ENCODE measurements around the gene DAGLA.

Gene DAGLA

DNA sequence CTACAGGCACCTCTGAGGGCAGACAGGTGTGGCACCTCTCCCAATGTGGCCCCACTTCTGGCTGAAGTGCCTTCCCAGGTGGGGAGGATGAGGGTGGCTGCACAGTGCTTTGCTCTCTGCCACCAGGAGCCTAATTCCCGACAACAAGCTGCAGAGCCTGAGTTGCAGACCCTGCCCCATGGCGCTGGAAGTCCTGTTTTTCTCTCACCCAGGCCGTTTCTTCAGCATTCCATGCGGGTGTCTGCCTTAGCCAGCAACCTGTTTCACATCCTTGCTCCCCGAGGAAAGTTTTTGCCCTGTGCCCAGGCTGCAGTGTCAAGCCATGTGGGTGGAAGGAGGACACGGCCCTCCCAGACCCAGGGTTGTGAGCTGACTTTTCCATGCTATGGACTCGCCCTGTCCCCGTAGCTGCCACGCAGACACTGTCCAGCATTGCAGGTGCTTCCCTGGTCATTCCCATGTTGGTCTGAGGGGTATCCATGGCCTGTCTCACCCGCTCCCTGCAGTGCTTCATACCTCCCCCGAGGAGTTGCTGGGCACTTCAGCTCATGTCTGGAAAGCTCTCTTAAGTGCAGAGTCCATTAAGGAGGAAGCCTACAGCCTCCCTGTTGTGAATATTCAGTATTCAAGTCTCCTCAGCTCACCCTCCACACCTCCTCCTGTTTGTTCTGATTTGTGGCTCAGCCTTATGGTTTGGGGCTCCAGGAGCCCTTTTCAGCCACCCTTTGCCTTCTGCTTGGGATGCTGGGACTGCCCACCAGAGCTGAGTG lies 2.9 kb downstream of the DAGLA start:
- no peak overlapping the region for H3K4me3 ChIP-seq (ENCODE audit: low read depth, low read length, poor library complexity, severe bottlenecking)
- H3K9me2 ChIP-seq (ENCODE audit: low read depth, low read length), result no peaks in the 10 kb centered on the region
- H3K4me1 ChIP-seq (ENCODE audit: insufficient read depth, low read length, severe bottlenecking), result no peaks in the 10 kb centered on the region
- no peaks in the 10 kb centered on the region for H3K36me3 ChIP-seq (ENCODE audit: insufficient read depth, low read length)
- no peaks in the 10 kb centered on the region for H3K9me3 ChIP-seq (ENCODE audit: low read length)
- H2AFZ ChIP-seq (ENCODE audit: low read length), result no peak overlapping the region
- H3K27me3 ChIP-seq (ENCODE audit: insufficient read depth, low read length), result no peaks in the 10 kb centered on the region
- H3K27ac ChIP-seq (ENCODE audit: low read depth, low read length, poor library complexity, severe bottlenecking), result no peak overlapping the region
- H3K9ac ChIP-seq (ENCODE audit: low read length), result no peak overlapping the region
- TF ChIP-seq, protein P1, sequence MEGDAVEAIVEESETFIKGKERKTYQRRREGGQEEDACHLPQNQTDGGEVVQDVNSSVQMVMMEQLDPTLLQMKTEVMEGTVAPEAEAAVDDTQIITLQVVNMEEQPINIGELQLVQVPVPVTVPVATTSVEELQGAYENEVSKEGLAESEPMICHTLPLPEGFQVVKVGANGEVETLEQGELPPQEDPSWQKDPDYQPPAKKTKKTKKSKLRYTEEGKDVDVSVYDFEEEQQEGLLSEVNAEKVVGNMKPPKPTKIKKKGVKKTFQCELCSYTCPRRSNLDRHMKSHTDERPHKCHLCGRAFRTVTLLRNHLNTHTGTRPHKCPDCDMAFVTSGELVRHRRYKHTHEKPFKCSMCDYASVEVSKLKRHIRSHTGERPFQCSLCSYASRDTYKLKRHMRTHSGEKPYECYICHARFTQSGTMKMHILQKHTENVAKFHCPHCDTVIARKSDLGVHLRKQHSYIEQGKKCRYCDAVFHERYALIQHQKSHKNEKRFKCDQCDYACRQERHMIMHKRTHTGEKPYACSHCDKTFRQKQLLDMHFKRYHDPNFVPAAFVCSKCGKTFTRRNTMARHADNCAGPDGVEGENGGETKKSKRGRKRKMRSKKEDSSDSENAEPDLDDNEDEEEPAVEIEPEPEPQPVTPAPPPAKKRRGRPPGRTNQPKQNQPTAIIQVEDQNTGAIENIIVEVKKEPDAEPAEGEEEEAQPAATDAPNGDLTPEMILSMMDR (IDR thresholded peaks at IDR 0.05; ENCODE audit: low read length), result no peak
- no peak for TF ChIP-seq EZH2 (IDR thresholded peaks at IDR 0.05; ENCODE audit: borderline replicate concordance, low read length)
- no peaks in the 10 kb centered on the region for H3F3A ChIP-seq (ENCODE audit: insufficient read depth, low read length)
- no peaks in the 10 kb centered on the region for H3K79me2 ChIP-seq (ENCODE audit: insufficient read depth, low read length)
- no peak overlapping the region for H3K4me2 ChIP-seq (ENCODE audit: low read length)
- H4K20me1 ChIP-seq (ENCODE audit: insufficient read depth, low read length), result no peaks in the 10 kb centered on the region

DNA sequence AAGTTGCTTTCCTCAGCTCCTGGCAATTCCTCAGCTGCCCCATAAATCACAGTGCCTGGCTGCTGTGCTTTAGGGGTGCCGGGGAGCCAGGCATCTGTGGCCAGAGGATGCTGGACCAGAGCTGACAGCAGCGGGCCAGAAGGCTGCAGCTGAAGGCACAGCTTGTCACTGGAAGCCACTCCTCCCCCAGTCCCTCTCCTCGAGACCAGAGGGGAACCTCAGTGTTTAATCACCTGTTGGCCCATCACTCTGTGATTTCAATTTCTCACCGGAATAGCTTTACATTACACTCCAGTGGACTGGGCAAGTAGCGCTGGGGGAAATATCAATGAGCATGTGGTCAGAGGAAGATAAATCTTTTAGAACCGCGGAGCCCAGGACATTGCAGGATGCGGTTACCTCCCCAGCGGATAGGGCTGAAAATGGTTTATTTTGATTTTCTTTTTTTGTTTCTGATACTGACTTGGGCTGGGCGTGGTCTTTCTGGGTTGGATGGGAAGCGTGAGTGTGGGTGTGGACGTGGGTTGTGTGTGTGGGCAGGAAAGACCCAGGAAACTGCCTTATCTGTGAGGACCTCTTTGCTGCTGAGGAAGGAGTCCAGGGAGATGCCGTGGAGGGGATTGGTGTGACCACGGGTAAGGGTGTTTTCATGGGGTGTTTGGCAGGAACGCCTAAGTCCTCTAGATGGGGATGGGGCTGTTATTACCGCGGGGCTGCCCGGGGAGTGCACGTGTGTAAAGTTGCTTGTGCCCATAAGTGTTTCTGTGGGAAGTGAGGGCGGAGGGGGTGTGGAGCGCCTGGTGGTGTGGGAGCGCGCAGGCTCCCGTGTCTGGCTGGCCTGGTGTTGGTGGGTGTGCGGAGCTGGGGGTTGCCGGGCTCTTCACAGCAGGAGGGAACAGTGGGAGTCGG lies 4.0 kb downstream of the DAGLA start:
- Histone ChIP-seq H4K20me1 (ENCODE audit: insufficient read depth, low read length) (no peaks in the 10 kb centered on the region), H3F3A (ENCODE audit: insufficient read depth, low read length) (no peaks in the 10 kb centered on the region), H3K4me2 (ENCODE audit: low read length) (no peak overlapping the region), H3K9me2 (ENCODE audit: low read depth, low read length) (no peaks in the 10 kb centered on the region), H3K27me3 (ENCODE audit: insufficient read depth, low read length) (no peaks in the 10 kb centered on the region), H3K27ac (ENCODE audit: low read depth, low read length, poor library complexity, severe bottlenecking) (no peak overlapping the region), H3K79me2 (ENCODE audit: insufficient read depth, low read length) (no peaks in the 10 kb centered on the region), H2AFZ (ENCODE audit: low read length) (no peak overlapping the region), H3K9ac (ENCODE audit: low read length) (no peak overlapping the region), H3K4me3 (ENCODE audit: low read depth, low read length, poor library complexity, severe bottlenecking) (no peak overlapping the region), H3K36me3 (ENCODE audit: insufficient read depth, low read length) (no peaks in the 10 kb centered on the region), H3K9me3 (ENCODE audit: low read length) (no peaks in the 10 kb centered on the region), H3K4me1 (ENCODE audit: insufficient read depth, low read length, severe bottlenecking) (no peaks in the 10 kb centered on the region)
- TF ChIP-seq, protein P1 (IDR thresholded peaks at IDR 0.05; ENCODE audit: low read length), result no peak
- TF ChIP-seq EZH2 (IDR thresholded peaks at IDR 0.05; ENCODE audit: borderline replicate concordance, low read length), result no peak

DNA sequence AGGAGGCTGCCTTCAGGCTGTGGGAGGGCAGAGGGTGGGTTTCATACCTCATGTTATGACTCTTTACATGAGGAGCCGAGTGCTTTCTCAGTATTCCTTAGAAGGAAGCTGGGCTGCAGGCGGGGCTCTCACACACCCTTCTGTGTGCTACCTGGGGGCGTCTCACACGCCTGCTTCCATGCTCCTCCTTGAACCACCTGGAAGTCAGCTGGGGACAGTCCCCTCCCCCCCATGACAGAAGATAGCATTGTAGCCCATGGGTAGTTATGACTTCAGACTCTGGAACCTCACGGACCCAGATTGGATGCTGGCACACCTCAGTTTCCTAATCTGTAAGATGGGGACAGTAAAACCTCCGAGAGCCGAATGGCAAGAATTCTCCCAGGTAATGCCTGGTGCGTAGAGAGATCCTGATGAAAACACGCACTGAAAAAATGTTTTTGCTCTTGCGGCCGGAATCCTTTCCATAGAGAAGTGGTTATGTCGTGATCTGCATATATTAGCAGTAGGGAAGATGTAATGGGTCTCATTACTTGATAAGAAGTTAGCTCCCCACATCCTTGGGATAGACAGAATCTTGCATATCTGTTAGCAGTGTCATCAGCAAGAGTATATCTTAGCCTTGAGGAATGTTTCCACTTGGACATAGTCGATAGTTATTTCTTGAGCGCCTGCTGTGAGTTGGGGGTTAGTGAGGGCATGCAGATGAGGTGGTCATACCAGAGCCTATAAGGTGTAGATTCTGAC lies 4.9 kb downstream of the DAGLA start:
- H3K4me1 ChIP-seq (ENCODE audit: insufficient read depth, low read length, severe bottlenecking), result no peaks in the 10 kb centered on the region
- H3K27ac ChIP-seq (ENCODE audit: low read depth, low read length, poor library complexity, severe bottlenecking), result no peak overlapping the region
- no peaks in the 10 kb centered on the region for H3F3A ChIP-seq (ENCODE audit: insufficient read depth, low read length)
- TF ChIP-seq EZH2 (IDR thresholded peaks at IDR 0.05; ENCODE audit: borderline replicate concordance, low read length), result no peak
- TF ChIP-seq, protein P1 (IDR thresholded peaks at IDR 0.05; ENCODE audit: low read length), result no peak
- H3K9me3 ChIP-seq (ENCODE audit: low read length), result no peaks in the 10 kb centered on the region
- H3K9me2 ChIP-seq (ENCODE audit: low read depth, low read length), result no peaks in the 10 kb centered on the region
- no peak overlapping the region for H3K9ac ChIP-seq (ENCODE audit: low read length)
- no peaks in the 10 kb centered on the region for H3K36me3 ChIP-seq (ENCODE audit: insufficient read depth, low read length)
- no peaks in the 10 kb centered on the region for H3K27me3 ChIP-seq (ENCODE audit: insufficient read depth, low read length)
- H3K4me3 ChIP-seq (ENCODE audit: low read depth, low read length, poor library complexity, severe bottlenecking), result no peak overlapping the region
- no peaks in the 10 kb centered on the region for H4K20me1 ChIP-seq (ENCODE audit: insufficient read depth, low read length)
- H3K4me2 ChIP-seq (ENCODE audit: low read length), result no peak overlapping the region
- no peaks in the 10 kb centered on the region for H3K79me2 ChIP-seq (ENCODE audit: insufficient read depth, low read length)
- H2AFZ ChIP-seq (ENCODE audit: low read length), result no peak overlapping the region

Data from OCI-LY1 (cell line).